ENCODE measurements around the gene SSR1.

DNA sequence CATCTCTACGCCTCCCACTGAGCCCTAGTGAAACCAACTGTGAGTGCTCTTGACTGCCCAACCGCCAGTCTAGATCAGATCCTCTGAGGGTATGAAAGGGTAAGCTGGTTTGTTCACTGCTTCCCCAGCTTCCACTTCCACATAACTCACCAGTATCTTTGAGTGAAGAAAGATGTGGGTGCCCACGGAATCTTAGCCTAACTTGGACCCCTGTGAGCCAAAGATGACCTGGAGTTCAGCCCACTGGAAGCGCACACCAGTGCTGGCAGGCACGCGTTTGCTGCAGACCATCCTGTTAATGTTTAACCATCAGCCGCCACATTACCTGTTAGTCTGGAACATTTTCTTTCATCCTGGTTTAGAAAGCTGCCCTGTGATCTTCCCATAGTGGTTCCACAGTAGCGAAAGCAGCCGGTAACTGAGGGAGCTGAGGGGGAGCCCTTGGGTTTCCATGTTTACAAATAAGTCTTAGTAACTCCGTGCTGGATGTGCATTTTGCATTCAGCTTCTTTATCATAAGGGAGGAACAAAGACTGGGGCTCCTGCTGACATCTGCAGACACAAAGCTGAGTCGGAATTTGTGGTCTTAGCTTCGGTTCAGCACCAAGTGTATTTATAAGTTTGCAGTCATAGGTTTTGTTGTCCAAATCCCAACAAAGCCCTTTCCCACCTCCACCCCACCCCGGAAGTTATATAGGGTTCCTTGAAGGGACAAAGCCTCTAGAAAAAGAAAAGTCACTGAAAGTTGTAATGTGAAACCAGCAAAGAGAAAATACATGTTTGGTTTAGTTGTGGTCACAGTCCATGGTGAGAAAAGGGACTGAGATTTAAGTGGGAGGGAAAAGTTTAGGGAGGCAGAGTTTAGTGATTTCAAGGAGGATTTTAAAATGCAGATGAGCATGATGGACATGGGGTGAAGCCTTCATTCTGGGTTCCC, 71.0 kb downstream of the SSR1 start:
- no peak for TF ChIP-seq POLR2A (IDR thresholded peaks at IDR 0.05)
- TF ChIP-seq, protein P1, sequence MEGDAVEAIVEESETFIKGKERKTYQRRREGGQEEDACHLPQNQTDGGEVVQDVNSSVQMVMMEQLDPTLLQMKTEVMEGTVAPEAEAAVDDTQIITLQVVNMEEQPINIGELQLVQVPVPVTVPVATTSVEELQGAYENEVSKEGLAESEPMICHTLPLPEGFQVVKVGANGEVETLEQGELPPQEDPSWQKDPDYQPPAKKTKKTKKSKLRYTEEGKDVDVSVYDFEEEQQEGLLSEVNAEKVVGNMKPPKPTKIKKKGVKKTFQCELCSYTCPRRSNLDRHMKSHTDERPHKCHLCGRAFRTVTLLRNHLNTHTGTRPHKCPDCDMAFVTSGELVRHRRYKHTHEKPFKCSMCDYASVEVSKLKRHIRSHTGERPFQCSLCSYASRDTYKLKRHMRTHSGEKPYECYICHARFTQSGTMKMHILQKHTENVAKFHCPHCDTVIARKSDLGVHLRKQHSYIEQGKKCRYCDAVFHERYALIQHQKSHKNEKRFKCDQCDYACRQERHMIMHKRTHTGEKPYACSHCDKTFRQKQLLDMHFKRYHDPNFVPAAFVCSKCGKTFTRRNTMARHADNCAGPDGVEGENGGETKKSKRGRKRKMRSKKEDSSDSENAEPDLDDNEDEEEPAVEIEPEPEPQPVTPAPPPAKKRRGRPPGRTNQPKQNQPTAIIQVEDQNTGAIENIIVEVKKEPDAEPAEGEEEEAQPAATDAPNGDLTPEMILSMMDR (IDR thresholded peaks at IDR 0.05), result no peak
